HAP-1 (cell line): ENCODE measurements around the gene SKAP1.

ENCODE experiments used
- DNase-seq, 2 experiments: peaks; one replicate each; pipeline ENCODE4 v3.0.0-alpha.2; 2016 to 2020; ENCODE audit warnings: low spot score in 2 of 2
- H3K27me3 ChIP-seq: fragments of 250-450 bp; sonication (Bioruptor Pico); 2 replicates; pipeline ENCODE4 v1.5.1; 2020; ENCODE audit warnings: low read depth, mild to moderate bottlenecking, moderate library complexity
- H3K36me3 ChIP-seq: fragments of 250-450 bp; sonication (Bioruptor Pico); replicated peaks from 2 replicates; pipeline ENCODE4 v1.5.1; 2020; ENCODE audit warnings: mild to moderate bottlenecking
- H3K4me1 ChIP-seq: fragments of 250-450 bp; sonication (Bioruptor Pico); 2 replicates; pipeline ENCODE4 v1.5.1; 2020; ENCODE audit warnings: mild to moderate bottlenecking
- H3K4me3 ChIP-seq: fragments of 250-450 bp; sonication (Bioruptor Pico); 2 replicates; pipeline ENCODE4 v1.5.1; 2020; ENCODE audit warnings: mild to moderate bottlenecking, moderate library complexity
- H3K9me3 ChIP-seq: fragments of 250-450 bp; sonication (Bioruptor Pico); 2 replicates; pipeline ENCODE4 v1.5.1; 2020; ENCODE audit warnings: mild to moderate bottlenecking, moderate library complexity
- in situ Hi-C: fragments of 300-500 bp; cut with MboI; formaldehyde crosslinking; loops from 3 replicates; pipeline ENCODE4 v1.14.3; 2020; ENCODE audit warnings: low sequenced_read_pairs, inconsistent platforms, mixed read lengths

The SKAP1 gene

GRCh38 chr17:48236681-48237134, 193.3 kb downstream of the SKAP1 start:
- in situ Hi-C loops = no loop called here
- H3K4me1 ChIP-seq = peaks cover 8% of the 10 kb centered on the region; the same call in 1 of the 2 replicates
- H3K9me3 ChIP-seq = no peaks in the 10 kb centered on the region
- no peak overlapping the region for H3K4me3 ChIP-seq
- peaks cover 50% of the 10 kb centered on the region for H3K27me3 ChIP-seq
- no peak for DNase-seq
- H3K36me3 ChIP-seq = no peaks in the 10 kb centered on the region

DNA sequence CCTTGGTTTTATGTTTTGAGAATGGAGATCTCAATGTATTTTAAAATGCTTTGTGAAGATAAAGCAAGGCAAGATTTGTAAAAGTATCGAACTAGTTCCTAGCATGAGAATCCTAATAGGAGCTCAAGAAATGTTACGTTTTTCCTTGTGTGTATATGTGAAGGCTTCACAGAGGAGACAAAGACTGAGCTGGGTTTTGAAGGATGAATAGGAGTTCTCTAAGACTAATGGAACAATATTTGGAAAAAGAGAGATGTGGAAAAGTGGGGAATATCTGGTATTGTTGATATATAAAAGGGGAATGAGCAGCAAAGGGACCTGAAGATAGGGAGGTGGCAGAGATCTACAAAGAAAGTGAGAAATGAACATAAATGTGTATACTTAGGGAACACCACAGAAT, 195.1 kb downstream of the SKAP1 start:
- DNase-seq = no peak
- Histone ChIP-seq H3K4me3 (no peak overlapping the region), H3K4me1 (peaks cover 8% of the 10 kb centered on the region; the same call in 1 of the 2 replicates), H3K27me3 (peaks cover 66% of the 10 kb centered on the region), H3K9me3 (no peaks in the 10 kb centered on the region), H3K36me3 (no peaks in the 10 kb centered on the region)
- in situ Hi-C loops = no loop called here

GRCh38 chr17:48231995-48232959, 197.7 kb downstream of the SKAP1 start:
- no peaks in the 10 kb centered on the region for H3K9me3 ChIP-seq
- in situ Hi-C loops = no loop called here
- peaks cover 76% of the 10 kb centered on the region for H3K27me3 ChIP-seq
- no peak for DNase-seq
- H3K4me3 ChIP-seq = no peak overlapping the region
- no peaks in the 10 kb centered on the region for H3K4me1 ChIP-seq
- no peaks in the 10 kb centered on the region for H3K36me3 ChIP-seq

- no peak overlapping the region for H3K4me3 ChIP-seq
- H3K9me3 ChIP-seq = no peaks in the 10 kb centered on the region
- no peak for DNase-seq
- no peaks in the 10 kb centered on the region for H3K36me3 ChIP-seq
- in situ Hi-C loops = no loop called here
- no peaks in the 10 kb centered on the region for H3K4me1 ChIP-seq
- H3K27me3 ChIP-seq = peaks cover 78% of the 10 kb centered on the region
Measured at GRCh38 chr17:48229936-48230335, 200.1 kb downstream of the SKAP1 start.

- Histone ChIP-seq H3K9me3 (no peaks in the 10 kb centered on the region), H3K36me3 (no peaks in the 10 kb centered on the region), H3K27me3 (peaks cover 68% of the 10 kb centered on the region), H3K4me1 (no peaks in the 10 kb centered on the region), H3K4me3 (no peak overlapping the region)
- in situ Hi-C loops = no loop called here
- peak in 1 of 2 experiments; percentile 30 for DNase-seq
Measured at GRCh38 chr17:48228720-48229119, 201.3 kb downstream of the SKAP1 start.

DNA sequence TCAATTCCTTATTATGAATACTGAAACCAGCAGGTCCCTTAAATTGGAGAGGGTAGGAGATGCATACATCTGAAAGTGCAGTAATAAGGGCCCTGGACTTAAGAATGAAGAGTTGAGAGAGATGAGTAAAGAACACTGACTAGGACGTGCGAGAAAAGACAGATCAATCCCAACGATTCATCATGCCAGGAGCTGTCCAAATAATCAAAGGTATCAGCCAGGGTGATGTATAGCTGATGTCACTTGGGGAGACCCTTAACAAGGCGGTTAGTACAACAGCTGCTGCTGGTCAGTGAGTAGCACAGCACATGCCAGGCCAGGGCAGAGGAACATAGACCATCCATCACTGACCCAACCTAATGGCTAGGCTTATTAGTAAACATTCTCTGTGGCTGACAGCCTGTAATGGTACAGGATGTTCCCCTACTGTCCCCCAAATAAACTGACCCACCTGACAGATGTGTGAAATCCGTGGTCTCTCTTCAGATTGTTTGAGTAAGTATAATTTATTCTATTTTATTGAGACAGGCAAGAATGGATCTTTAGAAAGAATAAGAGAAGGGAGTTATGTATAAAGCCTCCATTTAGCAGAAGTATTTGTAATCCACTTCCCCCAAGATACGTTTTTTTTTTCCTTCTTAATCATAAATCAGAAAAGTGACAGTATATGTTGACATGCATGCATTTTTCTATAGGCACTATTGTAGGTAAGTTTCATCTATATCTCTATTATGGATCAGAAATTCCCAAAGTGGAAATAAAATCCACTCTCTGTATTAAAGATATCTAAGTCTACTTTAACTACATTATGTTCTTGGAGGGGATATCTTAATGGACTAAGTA, 204.1 kb downstream of the SKAP1 start:
- no peak for DNase-seq
- Histone ChIP-seq H3K9me3 (no peaks in the 10 kb centered on the region), H3K36me3 (no peaks in the 10 kb centered on the region), H3K27me3 (peaks cover 60% of the 10 kb centered on the region), H3K4me3 (no peak overlapping the region), H3K4me1 (no peaks in the 10 kb centered on the region)
- in situ Hi-C loops = no loop called here

- Histone ChIP-seq H3K27me3 (peaks cover 52% of the 10 kb centered on the region), H3K36me3 (no peaks in the 10 kb centered on the region), H3K4me3 (no peak overlapping the region), H3K9me3 (no peaks in the 10 kb centered on the region), H3K4me1 (no peaks in the 10 kb centered on the region; the same call in 1 of the 2 replicates)
- in situ Hi-C loops = no loop called here
- DNase-seq = no peak
Measured at GRCh38 chr17:48223945-48224344, 206.1 kb downstream of the SKAP1 start.

DNA sequence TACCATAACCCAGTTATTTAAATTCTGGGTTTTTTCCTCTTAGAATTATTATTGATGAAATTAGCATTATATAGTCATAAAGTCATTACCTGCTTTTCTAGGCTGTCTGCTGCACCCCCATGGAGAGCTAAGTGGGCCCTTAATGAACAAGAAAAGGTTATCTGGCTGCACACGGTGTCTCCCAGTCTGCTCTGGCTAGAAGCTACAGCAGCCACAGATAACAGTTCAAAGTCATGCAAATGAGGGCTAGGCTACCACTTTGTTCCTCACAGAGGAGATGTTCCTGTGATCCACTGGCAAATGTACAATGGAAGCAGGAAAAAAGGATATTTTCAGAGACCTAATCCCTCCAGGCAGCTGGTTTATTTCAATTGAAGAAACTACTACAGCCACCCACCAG, 210.4 kb downstream of the SKAP1 start:
- H3K9me3 ChIP-seq = no peaks in the 10 kb centered on the region
- H3K4me1 ChIP-seq = no peaks in the 10 kb centered on the region; the same call in 1 of the 2 replicates
- in situ Hi-C loops = no loop called here
- no peak overlapping the region for H3K4me3 ChIP-seq
- H3K27me3 ChIP-seq = peaks cover 46% of the 10 kb centered on the region
- H3K36me3 ChIP-seq = no peaks in the 10 kb centered on the region
- DNase-seq = no peak

- peak; percentile 45 to 50 for DNase-seq
- Histone ChIP-seq H3K36me3 (no peaks in the 10 kb centered on the region), H3K9me3 (no peaks in the 10 kb centered on the region), H3K4me3 (no peak overlapping the region), H3K4me1 (no peaks in the 10 kb centered on the region; the same call in 1 of the 2 replicates), H3K27me3 (peaks cover 25% of the 10 kb centered on the region)
- in situ Hi-C loops = no loop called here
Measured at GRCh38 chr17:48215583-48216139, 214.4 kb downstream of the SKAP1 start.

- no peak overlapping the region for H3K4me3 ChIP-seq
- no peak for DNase-seq
- no peaks in the 10 kb centered on the region for H3K4me1 ChIP-seq
- peaks cover 20% of the 10 kb centered on the region for H3K27me3 ChIP-seq
- no peaks in the 10 kb centered on the region for H3K36me3 ChIP-seq
- in situ Hi-C loops = no loop called here
- H3K9me3 ChIP-seq = no peaks in the 10 kb centered on the region
Measured at GRCh38 chr17:48213797-48214196, 216.2 kb downstream of the SKAP1 start.

DNA sequence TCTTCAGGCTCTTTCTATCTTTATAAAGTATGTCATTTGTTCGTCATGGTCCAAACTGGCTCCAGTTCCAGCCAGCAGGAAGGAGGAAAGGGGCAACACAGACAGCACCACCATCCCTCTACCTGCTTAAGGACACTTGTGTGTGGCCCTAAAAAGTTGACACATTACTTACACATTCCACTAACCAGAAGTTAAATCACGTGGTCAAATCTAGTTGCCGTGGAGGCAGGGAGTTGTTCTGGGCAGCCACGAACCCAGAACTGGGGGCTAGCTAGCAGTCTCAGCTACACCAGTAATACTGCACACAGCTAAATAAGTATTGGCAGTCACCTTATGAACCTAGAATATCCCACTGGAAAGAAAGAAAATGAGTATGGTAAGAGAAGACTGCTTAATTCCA, 218.2 kb downstream of the SKAP1 start:
- peaks cover 5% of the 10 kb centered on the region; the same call in 1 of the 2 replicates for H3K27me3 ChIP-seq
- no peak for DNase-seq
- H3K9me3 ChIP-seq = no peaks in the 10 kb centered on the region
- no peaks in the 10 kb centered on the region for H3K36me3 ChIP-seq
- no peak overlapping the region for H3K4me3 ChIP-seq
- H3K4me1 ChIP-seq = no peaks in the 10 kb centered on the region
- in situ Hi-C loops = no loop called here

GRCh38 chr17:48211011-48211410, 219.0 kb downstream of the SKAP1 start:
- H3K4me3 ChIP-seq = no peak overlapping the region
- no peak for DNase-seq
- no peaks in the 10 kb centered on the region for H3K36me3 ChIP-seq
- no peaks in the 10 kb centered on the region for H3K9me3 ChIP-seq
- no peaks in the 10 kb centered on the region for H3K4me1 ChIP-seq
- H3K27me3 ChIP-seq = peaks cover 1% of the 10 kb centered on the region; the same call in 1 of the 2 replicates
- in situ Hi-C loops = no loop called here

DNA sequence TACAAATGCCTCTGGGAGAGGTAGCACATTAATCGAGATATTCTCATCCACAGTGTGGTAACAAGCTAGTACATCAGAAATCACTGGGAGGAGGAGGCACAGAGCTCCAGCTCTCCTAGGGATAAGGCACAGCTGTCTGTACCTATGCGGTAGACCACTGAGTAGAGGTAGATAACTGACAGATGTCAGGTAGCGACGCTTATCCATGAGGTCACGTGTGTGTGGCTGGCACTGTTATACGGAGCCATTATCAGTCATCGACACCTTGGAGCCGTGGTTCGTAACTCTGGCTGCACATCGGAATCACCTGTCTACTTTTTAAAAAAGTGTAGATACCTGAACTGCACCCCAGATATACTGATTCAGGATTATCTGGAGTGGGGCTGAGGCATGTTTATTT, 220.0 kb downstream of the SKAP1 start:
- in situ Hi-C loops = no loop called here
- Histone ChIP-seq H3K27me3 (peaks cover 4% of the 10 kb centered on the region; the same call in 1 of the 2 replicates), H3K4me3 (no peak overlapping the region), H3K36me3 (no peaks in the 10 kb centered on the region), H3K9me3 (no peaks in the 10 kb centered on the region), H3K4me1 (no peaks in the 10 kb centered on the region)
- DNase-seq = no peak
